K562 (cell line): Measurements from ENCODE around the gene AKNA. TPM values are rescaled to one million over a fixed set of nuclear protein-coding genes. Genes with fewer than 3 reads are reported as not detected.

Experiments used
- ATAC-seq: fragments of 200-7000 bp; cut with Tn5 transposase; 3 replicates; pipeline ENCODE4 v1.9.1; 2020; ENCODE audit warnings: moderate library complexity
- BruUV-seq: library from RNA; stranded (reverse); fragments of 400-500 nt; replicated peaks from 2 replicates; lab custom pipeline; 2021; lab: Mats Ljungman, UMichigan
- CTCF ChIA-PET: fragments of 300-600 bp; formaldehyde crosslinking; extraction: SDS; loops from one replicate; lab custom pipeline; 2021; ENCODE audit warnings: low intra/inter-chr PET ratio; lab: Yijun Ruan, JAX
- POLR2A ChIA-PET: fragments of 300-600, 350-650 bp; sonication (Branson Sonifier 250); formaldehyde crosslinking; extraction: SDS; loops from one replicate; lab custom pipeline; 2021; ENCODE audit warnings: antibody characterized with exemption, inconsistent platforms; lab: Yijun Ruan, JAX
- DNase-seq, 4 experiments: peaks; one replicate each; pipeline versions ENCODE4 v3.0.0 to v3.0.0-alpha.2; 2011 to 2018; ENCODE audit warnings: low spot score in 3 of 4, mixed read lengths in 3 of 4; ENCODE audit errors: extremely low read depth in 1 of 4
- FAIRE-seq: peaks from 2 replicates; lab custom pipeline; 2011; peaks lifted over from hg19 to GRCh38; lab: Jason Lieb, UNC
- H2AFZ ChIP-seq: 2 replicates; pipeline ENCODE4 v1.6.0; 2011; ENCODE audit warnings: low read depth, low read length, control low read depth, inconsistent platforms
- H3K27ac ChIP-seq: fragments of 200-600 bp; 3 replicates; pipeline ENCODE4 v1.8.0; 2011; ENCODE audit warnings: low read depth, mild to moderate bottlenecking, control low read depth, inconsistent platforms, low read length, moderate library complexity, mixed read lengths; ENCODE audit errors: extremely low read depth
- H3K27me3 ChIP-seq, 2 experiments: fragments of 300-600 bp in 1 of 2; 2 replicates in 1 of 2; 3 replicates in 1 of 2; pipeline versions ENCODE4 v1.6.0 to v1.8.0; 2011; ENCODE audit warnings: inconsistent platforms in 2 of 2, low read length in 2 of 2, mild to moderate bottlenecking in 1 of 2, mixed read lengths in 1 of 2, moderate library complexity in 1 of 2; ENCODE audit not compliant: control insufficient read depth in 2 of 2, insufficient read depth in 2 of 2
- H3K36me3 ChIP-seq: fragments of 300-600 bp; 3 replicates; pipeline ENCODE4 v1.8.0; 2011; ENCODE audit warnings: mild to moderate bottlenecking, low read length, inconsistent platforms; ENCODE audit not compliant: control insufficient read depth, insufficient read depth
- H3K4me1 ChIP-seq, 2 experiments: fragments of 200-600 bp in 1 of 2; replicated peaks in 1 of 2; 2 replicates in 1 of 2; 3 replicates in 1 of 2; pipeline versions ENCODE4 v1.5.1 to v1.8.0; 2011; ENCODE audit warnings: inconsistent platforms in 2 of 2, low read length in 2 of 2, mild to moderate bottlenecking in 1 of 2, mixed read lengths in 1 of 2, moderate library complexity in 1 of 2; ENCODE audit not compliant: control insufficient read depth in 2 of 2, insufficient read depth in 2 of 2
- H3K4me2 ChIP-seq: 2 replicates; pipeline ENCODE4 v1.6.1; 2011; ENCODE audit warnings: low read length, control low read depth, inconsistent platforms, mixed read lengths; ENCODE audit not compliant: insufficient read depth
- H3K4me3 ChIP-seq: fragments of 200-600 bp; sonication (generic), shearing (Covaris generic); 2 replicates; pipeline ENCODE4 v1.5.1; 2016; ENCODE audit warnings: control low read depth, inconsistent platforms
- H3K79me2 ChIP-seq: fragments of 200-600 bp; 3 replicates; pipeline ENCODE4 v1.8.0; 2011; ENCODE audit warnings: low read length, inconsistent platforms; ENCODE audit not compliant: control insufficient read depth, insufficient read depth
- H3K9ac ChIP-seq, 2 experiments: 2 replicates each; pipeline versions ENCODE4 v1.6.0 to v1.6.1; 2011; ENCODE audit warnings: low read depth in 2 of 2, low read length in 2 of 2, control low read depth in 1 of 2, inconsistent platforms in 1 of 2, mild to moderate bottlenecking in 1 of 2, mixed read lengths in 1 of 2; ENCODE audit not compliant: insufficient read depth in 1 of 2
- H3K9me1 ChIP-seq: one replicate; pipeline ENCODE4 v1.6.0; 2011; ENCODE audit warnings: inconsistent platforms, mild to moderate bottlenecking, low read length, moderate library complexity; ENCODE audit not compliant: control insufficient read depth, insufficient read depth
- H3K9me3 ChIP-seq: replicated peaks from 2 replicates; pipeline ENCODE4 v1.5.1; 2011; ENCODE audit warnings: low read depth, low read length, inconsistent platforms; ENCODE audit not compliant: control insufficient read depth, insufficient read depth
- H4K20me1 ChIP-seq: replicated peaks from 2 replicates; pipeline ENCODE4 v1.6.1; 2011; ENCODE audit warnings: low read length, inconsistent platforms, mixed read lengths; ENCODE audit not compliant: control insufficient read depth, insufficient read depth
- CC2D1A ChIP-seq: fragments of 450-650 bp; IDR thresholded peaks from 2 replicates; pipeline ENCODE4 v1.6.1; 2017; ENCODE audit warnings: mild to moderate bottlenecking
- FOS ChIP-seq: IDR thresholded peaks from 3 replicates; pipeline ENCODE4 v1.6.1; 2011; ENCODE audit not compliant: insufficient read length; ENCODE audit errors: extremely low read depth
- GABPB1 ChIP-seq: sonication (generic); formaldehyde crosslinking; IDR thresholded peaks from 2 replicates; pipeline ENCODE4 v1.8.0; 2022; ENCODE audit warnings: mild to moderate bottlenecking, missing genetic modification reagents
- KLF1 ChIP-seq: fragments of 450-650 bp; IDR thresholded peaks from 2 replicates; pipeline ENCODE4 v1.6.1; 2016; ENCODE audit warnings: missing genetic modification characterization, missing compliant biosample characterization
- KLF10 ChIP-seq: fragments of 250-450 bp; sonication (Bioruptor Pico); IDR thresholded peaks from 2 replicates; pipeline ENCODE4 v1.6.1; 2021; ENCODE audit warnings: matching md5 sums
- MAX ChIP-seq: sonication (generic); formaldehyde crosslinking; IDR thresholded peaks from 2 replicates; pipeline ENCODE4 v1.9.0; 2022; ENCODE audit warnings: mild to moderate bottlenecking, missing genetic modification reagents
- NFATC3 ChIP-seq: fragments of 450-650 bp; IDR thresholded peaks from 2 replicates; pipeline ENCODE4 v1.6.1; 2017; ENCODE audit warnings: mild to moderate bottlenecking
- RNF2 ChIP-seq: sonication (generic); IDR thresholded peaks from 2 replicates; pipeline ENCODE4 v1.6.1; 2016
- TSHZ1 ChIP-seq: fragments of 250-450 bp; sonication (Bioruptor Pico); IDR thresholded peaks from 2 replicates; pipeline ENCODE4 v1.4.0; 2020; ENCODE audit warnings: mild to moderate bottlenecking, moderate library complexity
- ZBED1 ChIP-seq: IDR thresholded peaks from 2 replicates; pipeline ENCODE4 v1.6.1; 2014
- ZKSCAN8 ChIP-seq: fragments of 200-800 bp; sonication (Bioruptor generic); IDR thresholded peaks from 2 replicates; pipeline ENCODE4 v1.6.1; 2016; ENCODE audit warnings: missing genetic modification characterization, missing compliant biosample characterization
- ZNF232 ChIP-seq: sonication (generic); formaldehyde crosslinking; IDR thresholded peaks from 2 replicates; pipeline ENCODE4 v1.8.0; 2022; ENCODE audit warnings: mild to moderate bottlenecking, missing genetic modification reagents
- ZNF644 ChIP-seq: fragments of 200-800 bp; sonication (Bioruptor generic); IDR thresholded peaks from 2 replicates; pipeline ENCODE4 v1.6.1; 2016; ENCODE audit warnings: low read depth, missing genetic modification characterization, missing compliant biosample characterization
- ZNF707 ChIP-seq: fragments of 250-450 bp; sonication (Bioruptor Pico); conservative IDR thresholded peaks from 2 replicates; pipeline ENCODE4 v1.8.0; 2022; ENCODE audit warnings: inconsistent platforms, mild to moderate bottlenecking, moderate library complexity
- WGBS: fragments of 100-300 bp; shearing (Covaris generic); methylation state at CpG from one replicate; pipeline ENCODE4 v1.1.6; 2016; ENCODE audit warnings: low coverage, mixed read lengths; ENCODE audit not compliant: insufficient coverage; ENCODE audit errors: missing lambda C conversion rate; 5-methylcytosine and 5-hydroxymethylcytosine counted together
- in situ Hi-C: fragments of 300-500 bp; cut with MboI; formaldehyde crosslinking; loops from 4 replicates; pipeline ENCODE4 v1.15.0; 2018; ENCODE audit warnings: inconsistent platforms, mixed read lengths
- intact Hi-C: fragments of 100-400 bp; cut with micrococcal nuclease; formaldehyde crosslinking; loops from 2 replicates; pipeline ENCODE4 v1.14.2; 2022
- polyA plus RNA-seq, 8 experiments: library from polyadenylated mRNA; depleted of rRNA in 4 of 8; stranded (reverse) in 5 of 8; unstranded in 3 of 8; fragments of >200 nt; fragmentation: Nextera tagmentation in 2 of 8; fragmentation: Illumina TruSeq in 1 of 8; extraction: Ambion mirVana in 2 of 8; extraction: Trizol in 1 of 8; gene quantifications; 2 replicates each; pipeline versions ENCODE4 v1.2.1 to v1.2.3, GENCODE V29; 2011 to 2014; ENCODE audit warnings: inconsistent platforms in 1 of 8, missing spikeins in 1 of 8
- total RNA-seq, 7 experiments: library from RNA; depleted of rRNA in 6 of 7; stranded (reverse); fragments of >200 nt in 6 of 7; fragmentation: Illumina TruSeq in 2 of 7; extraction: Trizol in 2 of 7; gene quantifications; 2 replicates each; pipeline versions ENCODE4 v1.2.1 to v1.2.3, GENCODE V29; 2011 to 2021; ENCODE audit warnings: low replicate concordance in 1 of 7

Gene AKNA
- total and polyA plus RNA-seq, 9 of the 15 experiments (the other 6 are each of a cell fraction or from before 2014, with no cell fraction given) = 0.29 to 20.5 (median 3.9) TPM

GRCh38 chr9:114429488-114429887, 41.7 kb upstream of the AKNA start:
- Histone ChIP-seq H3K4me1 (peaks cover 3 to 7% of the 10 kb centered on the region in 2 experiments; a peak in 4 of 5 replicates), H3K9ac (no peak overlapping the region), H3K79me2 (no peaks in the 10 kb centered on the region), H2AFZ (no peak overlapping the region), H4K20me1 (peaks cover 5% of the 10 kb centered on the region; the same call in 1 of the 2 replicates), H3K9me3 (no peaks in the 10 kb centered on the region), H3K9me1 (peaks cover 6% of the 10 kb centered on the region)
- no TSS peak for BruUV-seq
- no peak for DNase-seq
- intact Hi-C loops = no loop called here
- in situ Hi-C loops = no loop called here
- CTCF ChIA-PET = no interaction called here
- WGBS = 38% methylated on average over 4 of the region's 6 CpGs
- TF ChIP-seq NFATC3 = no peak
- TF ChIP-seq ZKSCAN8 (CRISPR knock-in tag) = 0 out of 2 replicates have a peak, but pooled peaks have one; percentile 57
- TF ChIP-seq, all 486 proteins: peak for 1
- no peak overlapping the region for H3K4me2 ChIP-seq
- no peak overlapping the region for H3K4me3 ChIP-seq
- no peaks in the 10 kb centered on the region; a peak in 1 of 5 replicates for H3K27me3 ChIP-seq
- H3K27ac ChIP-seq = no peak overlapping the region
- FAIRE-seq = no peak
- H3K36me3 ChIP-seq = no peaks in the 10 kb centered on the region
- 0 out of 3 replicates have a peak, but pooled peaks have one; percentile 32 for ATAC-seq
- POLR2A ChIA-PET = interaction anchor here (0.9 to 1.2 kb wide), 2 partner anchors 10 to 50 kb away, joined by 4 to 5 read pairs; no protein-coding TSS in a partner anchor

- H3K4me3 ChIP-seq = no peak overlapping the region
- H3K27me3 ChIP-seq = no peaks in the 10 kb centered on the region; a peak in 1 of 5 replicates
- H3K79me2 ChIP-seq = no peaks in the 10 kb centered on the region
- no peak for ATAC-seq
- no TSS peak for BruUV-seq
- WGBS = 58% methylated on average over 8 of the region's 8 CpGs
- no peak overlapping the region for H2AFZ ChIP-seq
- no peak for FAIRE-seq
- no peak overlapping the region for H3K4me2 ChIP-seq
- in situ Hi-C loops (no loop called here), intact Hi-C loops (no loop called here)
- H3K27ac ChIP-seq = no peak overlapping the region
- peaks cover 6% of the 10 kb centered on the region for H3K9me1 ChIP-seq
- no peaks in the 10 kb centered on the region for H3K9me3 ChIP-seq
- ChIA-PET CTCF (no interaction called here), POLR2A (interaction anchor here (0.6 to 1.4 kb wide), 4 partner anchors 8 to 259 kb away, joined by 3 to 5 read pairs (median 4); no protein-coding TSS in a partner anchor)
- no peaks in the 10 kb centered on the region for H3K36me3 ChIP-seq
- peaks cover 3 to 7% of the 10 kb centered on the region in 2 experiments; a peak in 4 of 5 replicates for H3K4me1 ChIP-seq
- peaks cover 5% of the 10 kb centered on the region; the same call in 1 of the 2 replicates for H4K20me1 ChIP-seq
- H3K9ac ChIP-seq = no peak overlapping the region
- no peak for DNase-seq
- TF ChIP-seq RNF2 = no peak
- no peak for TF ChIP-seq ZNF707 (CRISPR knock-in tag)
- no peak for TF ChIP-seq GABPB1 (CRISPR knock-in tag)
- TF ChIP-seq ZNF232 (CRISPR knock-in tag) = no peak
- no peak for TF ChIP-seq CC2D1A
- TF ChIP-seq ZBED1 = no peak
- no peak for TF ChIP-seq FOS
- TF ChIP-seq ZNF644 = no peak
- no peak for TF ChIP-seq KLF10 (CRISPR knock-in tag)
- no peak for TF ChIP-seq TSHZ1 (CRISPR knock-in tag)
- no peak for TF ChIP-seq MAX (CRISPR knock-in tag)
- TF ChIP-seq KLF1 (tag) = no peak
Observed at GRCh38 chr9:114428466-114428865, 40.7 kb upstream of the AKNA start.
